ENCODE results near the gene ASPDH. TPM values are rescaled to one million over a fixed set of nuclear protein-coding genes. Genes with fewer than 3 reads are reported as not detected.

Gene ASPDH
- total RNA-seq, 4 donors from 2014 or later = not detected

DNA sequence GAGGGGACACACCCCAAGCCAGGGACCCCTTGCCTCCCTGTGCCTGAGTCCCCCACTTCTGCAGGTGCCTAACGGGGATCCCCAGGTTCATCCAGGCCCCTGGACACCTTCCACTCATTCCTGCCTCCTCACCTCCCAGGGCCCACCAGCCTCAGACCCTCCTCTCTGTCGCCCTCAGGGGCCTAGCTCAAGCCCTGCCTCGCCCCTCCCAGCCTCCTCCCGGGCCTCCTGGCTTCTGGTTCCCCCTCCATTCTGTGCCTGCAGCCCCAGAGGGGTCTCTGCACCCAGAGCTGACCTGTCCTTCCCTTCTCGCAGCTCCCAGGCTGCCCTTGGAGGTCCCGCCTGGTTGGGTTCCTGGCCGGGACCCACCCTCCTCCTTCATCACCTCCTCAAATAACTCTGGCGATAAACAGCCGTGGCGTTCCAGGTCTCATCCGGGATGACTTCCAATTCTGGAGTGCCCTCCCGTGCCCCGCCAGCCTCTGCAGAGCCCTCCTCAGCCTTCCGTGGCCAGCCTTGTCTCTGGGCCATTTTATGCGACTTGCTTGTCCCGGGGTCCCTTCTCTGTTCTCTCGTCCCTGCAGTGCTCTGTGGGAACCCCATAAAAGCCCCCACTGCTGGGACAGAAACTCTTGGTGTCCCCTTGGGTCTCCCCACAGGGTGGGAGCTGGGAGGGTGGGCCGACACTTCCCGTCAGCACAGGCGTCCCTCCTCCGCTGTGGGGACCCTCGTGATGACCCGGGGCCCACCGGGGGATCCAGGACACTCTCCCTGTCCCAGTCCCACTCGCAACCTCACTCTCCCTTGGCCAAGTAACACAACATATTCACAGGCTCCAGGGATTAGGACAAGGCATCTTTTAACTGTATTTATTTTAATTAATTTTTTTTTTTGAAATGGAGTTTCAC is 11.9 kb downstream of the ASPDH start:
- ATAC-seq = no peak
- H3K27me3 ChIP-seq = no peaks in the 10 kb centered on the region

DNA sequence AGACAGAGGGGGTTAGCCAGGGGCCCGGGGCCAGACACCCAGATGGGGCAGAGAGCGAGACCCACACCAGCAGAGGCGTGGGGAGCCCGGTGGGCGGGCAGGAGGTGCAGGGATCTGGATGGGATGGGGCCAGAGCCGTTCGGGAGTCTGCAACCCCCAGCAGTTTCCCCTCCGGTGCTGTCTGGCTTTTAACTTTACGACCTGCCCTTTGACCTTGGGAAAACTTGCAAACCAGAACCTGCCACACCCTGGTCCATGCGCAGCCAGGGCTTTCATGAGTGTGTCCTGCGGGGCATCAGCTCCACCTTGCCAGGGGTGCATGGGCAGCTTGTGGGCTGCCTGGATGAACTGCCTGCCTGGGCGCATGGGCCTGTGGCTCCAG is 12.5 kb downstream of the ASPDH start:
- no peaks in the 10 kb centered on the region for H3K27me3 ChIP-seq
- TF ChIP-seq, protein P1, sequence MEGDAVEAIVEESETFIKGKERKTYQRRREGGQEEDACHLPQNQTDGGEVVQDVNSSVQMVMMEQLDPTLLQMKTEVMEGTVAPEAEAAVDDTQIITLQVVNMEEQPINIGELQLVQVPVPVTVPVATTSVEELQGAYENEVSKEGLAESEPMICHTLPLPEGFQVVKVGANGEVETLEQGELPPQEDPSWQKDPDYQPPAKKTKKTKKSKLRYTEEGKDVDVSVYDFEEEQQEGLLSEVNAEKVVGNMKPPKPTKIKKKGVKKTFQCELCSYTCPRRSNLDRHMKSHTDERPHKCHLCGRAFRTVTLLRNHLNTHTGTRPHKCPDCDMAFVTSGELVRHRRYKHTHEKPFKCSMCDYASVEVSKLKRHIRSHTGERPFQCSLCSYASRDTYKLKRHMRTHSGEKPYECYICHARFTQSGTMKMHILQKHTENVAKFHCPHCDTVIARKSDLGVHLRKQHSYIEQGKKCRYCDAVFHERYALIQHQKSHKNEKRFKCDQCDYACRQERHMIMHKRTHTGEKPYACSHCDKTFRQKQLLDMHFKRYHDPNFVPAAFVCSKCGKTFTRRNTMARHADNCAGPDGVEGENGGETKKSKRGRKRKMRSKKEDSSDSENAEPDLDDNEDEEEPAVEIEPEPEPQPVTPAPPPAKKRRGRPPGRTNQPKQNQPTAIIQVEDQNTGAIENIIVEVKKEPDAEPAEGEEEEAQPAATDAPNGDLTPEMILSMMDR (IDR thresholded peaks at IDR 0.05) = no peak
- TF ChIP-seq POLR2AphosphoS5 (IDR thresholded peaks at IDR 0.05) (no peak), EP300 (IDR thresholded peaks at IDR 0.05) (no peak), POLR2A (IDR thresholded peaks at IDR 0.05) (no peak)
- peaks cover 0 to 20% (median 0%) of the 10 kb centered on the region in 3 donors for H3K4me1 ChIP-seq
- no peak for ATAC-seq
- no peaks in the 10 kb centered on the region for H3K9me3 ChIP-seq
- no peak overlapping the region for H3K27ac ChIP-seq
- peaks cover 0 to 10% of the 10 kb centered on the region in 2 donors for H3K36me3 ChIP-seq
- H3K4me3 ChIP-seq = no peak overlapping the region
- WGBS, 2 donors (ENCODE audit: low coverage in 1 of 2) = 56 to 60% methylated on average over 2 to 7 of the region's 12 CpGs

More for the DNA sequence above, 11.9 kb downstream of the ASPDH start:
- Histone ChIP-seq H3K36me3 (peaks cover 0 to 13% of the 10 kb centered on the region in 2 donors), H3K9me3 (no peaks in the 10 kb centered on the region), H3K4me1 (peaks cover 0 to 20% (median 0%) of the 10 kb centered on the region in 3 donors), H3K27ac (no peak overlapping the region), H3K4me3 (no peak overlapping the region)
- TF ChIP-seq EP300 (IDR thresholded peaks at IDR 0.05) (no peak), POLR2A (IDR thresholded peaks at IDR 0.05) (no peak), POLR2AphosphoS5 (IDR thresholded peaks at IDR 0.05) (no peak)
- TF ChIP-seq, protein P1 (IDR thresholded peaks at IDR 0.05) = no peak
- 33 to 57% methylated on average over 2 to 6 of the region's 25 CpGs for WGBS, 2 donors (ENCODE audit: low coverage in 1 of 2)

DNA sequence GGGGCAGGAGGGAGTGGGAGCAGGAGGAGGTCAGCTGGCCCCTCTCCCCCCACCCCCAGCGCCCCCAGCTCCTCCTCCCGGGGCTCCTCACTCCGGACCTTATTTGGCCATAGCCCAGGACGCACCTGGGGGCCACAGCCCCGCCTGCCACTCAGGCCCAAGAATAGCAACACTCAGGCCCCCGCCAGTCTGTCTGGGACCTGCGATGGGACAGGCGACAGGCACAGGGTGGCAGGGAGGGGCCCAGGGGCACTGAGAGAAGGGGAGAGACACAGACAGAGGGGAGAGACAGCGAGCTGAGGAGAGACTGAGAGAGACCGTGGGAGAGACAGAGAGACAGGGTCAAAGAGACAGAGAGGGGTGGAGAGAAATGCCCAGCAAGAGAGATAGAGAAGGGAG is 13.0 kb downstream of the ASPDH start:
- peaks cover 0 to 20% (median 0%) of the 10 kb centered on the region in 3 donors for H3K4me1 ChIP-seq
- H3K36me3 ChIP-seq = peaks cover 0 to 5% of the 10 kb centered on the region in 2 donors
- no peaks in the 10 kb centered on the region for H3K9me3 ChIP-seq
- H3K27me3 ChIP-seq = no peaks in the 10 kb centered on the region
- no peak overlapping the region for H3K27ac ChIP-seq
- TF ChIP-seq EP300 (IDR thresholded peaks at IDR 0.05) = no peak
- no peak for TF ChIP-seq POLR2A (IDR thresholded peaks at IDR 0.05)
- TF ChIP-seq POLR2AphosphoS5 (IDR thresholded peaks at IDR 0.05) = no peak
- TF ChIP-seq, protein P1 (IDR thresholded peaks at IDR 0.05) = no peak
- no peak for ATAC-seq
- WGBS, 2 donors (ENCODE audit: low coverage in 1 of 2) = 53 to 88% methylated on average over 2 of the region's 10 CpGs
- no peak overlapping the region for H3K4me3 ChIP-seq

DNA sequence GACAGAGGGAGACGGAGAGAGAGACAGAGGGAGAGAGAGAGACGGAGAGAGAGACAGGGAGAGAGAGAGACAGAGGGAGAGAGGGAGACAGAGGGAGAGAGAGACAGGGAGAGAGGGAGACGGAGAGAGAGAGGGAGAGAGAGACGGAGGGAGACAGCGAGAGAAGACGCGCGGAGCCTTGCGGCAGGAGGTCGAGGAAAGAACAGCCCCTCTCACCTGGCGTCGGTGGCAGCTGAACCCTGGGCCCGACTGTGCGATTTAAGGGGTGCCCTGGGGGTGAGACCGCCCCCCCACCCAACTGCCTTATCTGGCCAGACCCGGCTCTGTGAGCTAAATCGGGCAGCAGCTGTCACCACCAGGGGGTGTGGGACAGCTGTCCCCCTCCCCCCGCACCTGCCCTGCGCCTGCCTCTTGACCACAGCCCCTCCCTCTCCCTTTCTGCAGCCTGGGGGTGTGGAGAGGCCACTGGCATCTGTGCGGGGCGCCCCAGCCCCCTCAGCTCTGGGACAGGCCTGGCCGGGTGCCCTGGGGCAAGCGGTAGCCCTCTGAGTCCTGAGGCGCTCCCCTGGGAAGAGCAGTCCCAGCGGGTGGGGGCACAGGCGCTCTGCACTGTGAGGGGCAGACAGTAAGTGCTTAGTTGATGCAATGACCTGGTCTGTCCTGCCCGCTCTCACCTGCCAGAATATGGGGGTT is 13.5 kb downstream of the ASPDH start:
- peaks cover 0 to 20% (median 0%) of the 10 kb centered on the region in 3 donors for H3K4me1 ChIP-seq
- 23 to 26% methylated on average over 14 to 15 of the region's 27 CpGs for WGBS, 2 donors (ENCODE audit: low coverage in 1 of 2)

More for the DNA sequence above, 13.5 kb downstream of the ASPDH start:
- Histone ChIP-seq H3K9me3 (no peaks in the 10 kb centered on the region), H3K36me3 (no peaks in the 10 kb centered on the region), H3K27ac (no peak overlapping the region), H3K27me3 (no peaks in the 10 kb centered on the region), H3K4me3 (no peak overlapping the region)
- TF ChIP-seq EP300 (IDR thresholded peaks at IDR 0.05) (no peak), POLR2A (IDR thresholded peaks at IDR 0.05) (no peak), POLR2AphosphoS5 (IDR thresholded peaks at IDR 0.05) (no peak)
- TF ChIP-seq, protein P1 (IDR thresholded peaks at IDR 0.05) = no peak
- ATAC-seq = no peak

Measured in gastroesophageal sphincter (tissue), 4 donors.